T-helper 2 cell (primary cell): ENCODE data around the gene UBR2.

Source experiments
- DNase-seq, 5 experiments: peaks; one replicate each; pipeline versions ENCODE4 v3.0.0 to v3.0.0-alpha.2; 2012 to 2022
- total RNA-seq, 2 donors: gene quantifications; one replicate each; lab custom pipeline; 2026; lab: John Stamatoyannopoulos, UW

Gene UBR2
- total RNA-seq, result 121 to 153 reads per million in 2 donors

- DNase-seq, result peak; percentile 65 to 99 (median 90)
Measured at GRCh38 chr6:42563697-42564505, at the start of gene UBR2. Gene UBR2 (plus strand): TSS chr6:42564029. CDS start chr6:42564320, 291 bp downstream.

- no peak for DNase-seq
Measured at GRCh38 chr6:42514745-42515144, 49.1 kb upstream of the UBR2 start.

DNA sequence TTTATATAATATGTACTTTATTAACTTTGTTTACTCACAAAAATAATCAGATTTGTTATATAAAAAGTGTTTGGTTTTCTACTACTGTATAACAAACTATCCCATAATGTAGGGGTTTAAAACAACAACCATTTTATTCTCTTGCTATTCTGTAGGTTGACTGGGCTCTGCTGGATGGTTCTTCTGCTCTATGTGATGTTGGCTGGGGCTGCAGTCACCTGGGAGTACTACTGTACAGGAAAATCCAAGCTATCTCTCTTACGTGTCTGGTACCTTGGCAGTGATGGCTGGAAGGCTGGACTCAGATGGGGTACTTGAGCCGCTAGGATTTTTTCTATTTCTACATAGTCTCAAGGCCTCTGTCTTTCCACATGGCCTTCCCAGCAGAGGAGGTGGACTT lies 44.0 kb upstream of the UBR2 start:
- DNase-seq, result no peak

- peak in 1 of 5 experiments; percentile 80 for DNase-seq
Measured at GRCh38 chr6:42520786-42521607, 42.8 kb upstream of the UBR2 start.

- DNase-seq, result no peak
Measured at GRCh38 chr6:42522036-42522435, 41.8 kb upstream of the UBR2 start.

GRCh38 chr6:42522942-42523814 lies 40.7 kb upstream of the UBR2 start:
- DNase-seq, result no peak

- no peak for DNase-seq
Measured at GRCh38 chr6:42525206-42525605, 38.6 kb upstream of the UBR2 start.

- no peak for DNase-seq
Measured at GRCh38 chr6:42526616-42527015, 37.2 kb upstream of the UBR2 start.

DNA sequence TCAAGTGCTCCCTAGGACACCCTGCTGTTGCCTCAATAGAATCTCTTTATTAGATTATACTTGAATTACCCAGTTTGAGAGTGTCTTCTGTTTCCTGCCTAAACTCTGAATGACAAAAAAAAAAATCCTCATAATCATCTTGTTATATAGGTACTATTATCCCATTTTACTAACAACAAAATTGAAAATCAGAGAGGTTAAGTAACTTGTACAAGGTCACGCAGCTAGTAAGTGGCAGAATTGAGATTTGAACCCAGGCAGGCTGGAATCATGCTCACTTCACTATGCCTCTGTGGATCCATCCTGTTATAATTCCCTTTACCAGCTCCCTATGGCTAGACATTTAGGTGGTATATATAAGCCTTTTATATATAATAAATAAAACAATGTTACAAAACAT lies 36.6 kb upstream of the UBR2 start:
- no peak for DNase-seq

GRCh38 chr6:42530296-42530695 lies 33.5 kb upstream of the UBR2 start:
- DNase-seq, result no peak

GRCh38 chr6:42530751-42531150 lies 33.1 kb upstream of the UBR2 start:
- no peak for DNase-seq

DNA sequence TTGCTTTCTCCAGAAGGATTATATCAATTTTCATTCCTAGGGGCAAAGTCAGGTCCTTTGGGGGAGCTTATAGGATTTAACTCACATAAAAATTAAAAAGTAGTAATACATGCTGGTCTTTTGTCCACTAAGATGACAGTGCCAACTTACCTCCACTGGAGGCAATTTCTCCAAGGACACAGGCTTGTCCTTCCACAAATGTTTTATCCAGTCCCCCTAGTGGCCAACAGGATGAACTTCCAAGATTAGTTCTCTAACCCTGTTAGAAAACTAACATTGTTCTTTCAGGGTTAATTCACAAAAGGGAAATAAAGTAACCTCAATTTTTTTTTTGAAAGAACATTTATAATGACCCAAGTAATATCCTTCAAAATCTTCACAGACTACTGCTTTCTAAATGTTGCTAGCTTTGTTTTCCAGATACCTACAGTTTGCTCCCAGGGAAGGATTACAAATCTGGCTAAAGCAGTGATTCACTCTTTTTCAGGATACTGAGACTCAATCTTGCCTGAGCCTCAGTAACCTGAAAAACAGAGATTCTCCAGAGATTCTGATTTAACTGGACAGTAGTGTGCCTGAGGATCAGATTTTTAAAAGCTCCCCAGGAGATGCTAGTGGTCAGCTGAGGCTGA lies 31.7 kb upstream of the UBR2 start:
- DNase-seq, result peak in 2 of 5 experiments; percentile 30 to 71

DNA sequence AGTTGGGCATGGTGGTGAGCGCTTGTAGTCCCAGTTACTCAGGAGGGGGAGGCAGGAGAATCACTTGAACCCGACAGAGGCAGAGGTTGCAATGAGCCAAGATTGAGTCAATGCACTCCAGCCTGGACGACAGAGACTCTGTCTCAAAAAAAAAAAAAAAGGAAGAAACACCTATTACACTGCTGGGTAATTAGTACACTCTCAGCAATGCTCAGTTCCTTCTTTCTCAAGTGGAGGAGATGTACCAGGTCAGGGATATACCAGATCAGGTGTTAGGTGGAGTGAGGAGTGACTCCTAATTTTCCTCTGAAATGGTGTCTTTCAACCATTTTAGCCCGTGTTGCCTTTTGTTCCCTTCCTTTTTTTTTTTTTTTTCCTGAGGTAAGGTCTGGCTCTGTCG lies 30.0 kb upstream of the UBR2 start:
- DNase-seq, result no peak

GRCh38 chr6:42537536-42537935 lies 26.3 kb upstream of the UBR2 start:
- no peak for DNase-seq

GRCh38 chr6:42539135-42539534 lies 24.7 kb upstream of the UBR2 start:
- DNase-seq, result no peak

GRCh38 chr6:42545226-42545773 lies 18.5 kb upstream of the UBR2 start:
- DNase-seq, result no peak

- peak; percentile 64 to 87 (median 77) for DNase-seq
Measured at GRCh38 chr6:42547407-42548329, 16.2 kb upstream of the UBR2 start.

GRCh38 chr6:42550277-42550676 lies 13.6 kb upstream of the UBR2 start:
- DNase-seq, result no peak

DNA sequence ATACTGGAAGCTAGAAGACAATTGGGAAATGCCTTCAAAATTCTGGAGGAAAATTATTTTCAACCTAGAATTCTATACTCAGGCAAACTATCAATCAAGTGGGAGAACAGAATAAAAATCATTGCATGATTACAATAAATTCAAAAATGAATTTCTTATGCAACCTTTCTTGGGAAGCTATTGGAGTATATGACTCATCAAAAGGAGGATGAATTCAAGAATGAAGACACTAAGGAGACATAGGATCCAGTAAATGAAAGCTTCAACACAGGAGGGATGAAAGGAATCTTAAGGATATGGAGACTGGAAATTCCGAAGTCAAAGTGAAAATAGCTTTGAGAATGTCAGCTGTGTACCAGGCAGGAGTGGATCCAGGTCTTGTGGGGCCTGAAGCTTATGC lies 12.6 kb upstream of the UBR2 start:
- DNase-seq, result no peak

DNA sequence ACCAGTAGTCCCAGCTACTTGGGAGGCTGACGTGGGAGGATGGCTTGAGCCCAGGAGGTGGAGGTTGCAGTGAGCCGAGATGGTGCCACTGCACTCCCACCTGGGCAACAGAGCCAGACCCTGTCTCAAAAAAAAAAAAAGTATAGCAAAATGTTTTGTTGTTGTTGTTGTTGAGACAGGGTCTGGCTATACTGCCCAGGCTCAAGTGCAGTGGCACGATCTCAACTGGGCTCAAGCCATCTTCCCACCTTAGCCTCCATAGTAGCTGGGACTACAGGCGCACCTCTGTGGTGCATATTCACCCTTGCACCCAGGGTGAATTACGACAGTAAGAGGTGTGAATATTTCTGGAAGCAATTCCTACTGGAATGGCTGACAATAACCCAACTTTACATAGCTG lies 11.4 kb upstream of the UBR2 start:
- no peak for DNase-seq
